Esophagus squamous epithelium (tissue), 5 donors: Measurements from ENCODE around the gene LGALS12. TPM values are rescaled to one million over a fixed set of nuclear protein-coding genes. Genes with fewer than 3 reads are reported as not detected.

Experiments
- DNase-seq: peaks from one replicate; lab custom pipeline; 2025; lab: John Stamatoyannopoulos, UW
- H3K27ac ChIP-seq, 4 donors: fragments of 200-600 bp; sonication (generic); one replicate each; pipeline ENCODE4 v1.5.1; 2016 to 2019; ENCODE audit warnings: mild to moderate bottlenecking in 1 of 4
- H3K27me3 ChIP-seq, 4 donors: fragments of 200-600 bp; sonication (generic); 1 replicate in 3 of 4; 2 replicates in 1 of 4; pipeline versions ENCODE4 v1.5.1 to v1.6.0; 2017 to 2021; ENCODE audit warnings: antibody characterized with exemption in 1 of 4
- H3K36me3 ChIP-seq, 3 donors: fragments of 200-600 bp; sonication (generic); one replicate each; pipeline ENCODE4 v1.5.1; 2016 to 2019
- H3K4me1 ChIP-seq, 3 donors: fragments of 200-600 bp; sonication (generic); one replicate each; pipeline ENCODE4 v1.5.1; 2017 to 2019
- H3K4me3 ChIP-seq, 4 donors: fragments of 200-600 bp; sonication (generic); 1 replicate in 3 of 4; 2 replicates in 1 of 4; pipeline ENCODE4 v1.5.1; 2016 to 2019; ENCODE audit warnings: mild to moderate bottlenecking in 2 of 4, moderate library complexity in 1 of 4
- H3K9me3 ChIP-seq, 3 donors: fragments of 200-600 bp; sonication (generic); one replicate each; pipeline ENCODE4 v1.5.1; 2016 to 2019
- CTCF ChIP-seq, 6 experiments: fragments of 450-650 bp in 4 of 6; fragments of 200-600 bp in 2 of 6; sonication (generic) in 2 of 6; IDR thresholded peaks; one replicate each; pipeline ENCODE4 v1.5.1; 2016 to 2019; ENCODE audit warnings: antibody characterized with exemption in 6 of 6, mild to moderate bottlenecking in 4 of 6, moderate library complexity in 4 of 6
- POLR2A ChIP-seq, 4 donors: fragments of 450-650 bp; IDR thresholded peaks; one replicate each; pipeline ENCODE4 v1.6.1; 2017; ENCODE audit warnings: antibody characterized with exemption in 4 of 4, mild to moderate bottlenecking in 4 of 4, moderate library complexity in 3 of 4
- WGBS, 2 donors: methylation state at CpG; one replicate each; pipeline ENCODE4 v1.1.5; 2018; 5-methylcytosine and 5-hydroxymethylcytosine counted together
- intact Hi-C: fragments of 100-400 bp; cut with DNase I; formaldehyde crosslinking; loops from one replicate; pipeline ENCODE4 v1.15.0; 2022
- total RNA-seq, 4 donors: library from RNA; depleted of rRNA; stranded (reverse); fragments of >200 nt; gene quantifications; one replicate each; pipeline ENCODE4 v1.1.0, GENCODE V29; 2016
- donor health status: DM: yes; HTN: yes; CAD: no.

The LGALS12 gene
- total RNA-seq, 4 donors from 2014 or later, result not detected

GRCh38 chr11:63558459-63559157 is 52.7 kb downstream of the LGALS12 start:
- 89 to 96% methylated on average over 4 of the region's 7 CpGs for WGBS, 2 donors
- H3K27ac ChIP-seq, result no peak overlapping the region
- intact Hi-C loops, result no loop called here
- H3K4me3 ChIP-seq, result no peak overlapping the region
- H3K9me3 ChIP-seq, result no peaks in the 10 kb centered on the region
- DNase-seq, result no peak
- H3K27me3 ChIP-seq, result no peaks in the 10 kb centered on the region
- no peaks in the 10 kb centered on the region for H3K36me3 ChIP-seq
- peaks cover 5 to 20% (median 8%) of the 10 kb centered on the region in 3 donors for H3K4me1 ChIP-seq
- TF ChIP-seq POLR2A (IDR thresholded peaks at IDR 0.05), result no peak
- TF ChIP-seq CTCF (IDR thresholded peaks at IDR 0.05), result no peak

- no peak for TF ChIP-seq CTCF (IDR thresholded peaks at IDR 0.05)
- TF ChIP-seq POLR2A (IDR thresholded peaks at IDR 0.05), result no peak
- peak overlapping the region; percentile 42 to 61 (median 50) for H3K27ac ChIP-seq
- no peak overlapping the region for H3K4me3 ChIP-seq
- H3K36me3 ChIP-seq, result no peaks in the 10 kb centered on the region
- H3K9me3 ChIP-seq, result no peaks in the 10 kb centered on the region
- H3K27me3 ChIP-seq, result no peaks in the 10 kb centered on the region
- peaks cover 16 to 36% (median 22%) of the 10 kb centered on the region in 3 donors for H3K4me1 ChIP-seq
- DNase-seq, result no peak
- intact Hi-C loops, result no loop called here
- WGBS, 2 donors, result 22 to 48% methylated on average over 7 of the region's 7 CpGs
These were observed 54.8 kb downstream of the LGALS12 start for GRCh38 chr11:63560506-63561180.

- Histone ChIP-seq H3K36me3 (no peaks in the 10 kb centered on the region), H3K4me3 (no peak within 1 kb of the TSS), H3K27ac (peak within 1 kb of the TSS; percentile 84 to 90 (median 88)), H3K4me1 (peaks cover 30 to 63% (median 40%) of the 10 kb centered on the region in 3 donors), H3K27me3 (no peaks in the 10 kb centered on the region), H3K9me3 (no peaks in the 10 kb centered on the region)
- DNase-seq, result no peak
- 87 to 90% methylated on average over 7 to 10 of the region's 13 CpGs for WGBS, 2 donors
- intact Hi-C loops, result no loop called here
- TF ChIP-seq CTCF (IDR thresholded peaks at IDR 0.05) (no peak), POLR2A (IDR thresholded peaks at IDR 0.05) (no peak)
These were observed 57.5 kb downstream of the LGALS12 start, which contains the start of gene PLAAT2 for GRCh38 chr11:63563201-63564055. TSS of gene PLAAT2 (minus strand) at chr11:63563379. CDS start at chr11:63563324, 55 bp downstream.

- no peak for DNase-seq
- Histone ChIP-seq H3K36me3 (no peaks in the 10 kb centered on the region), H3K4me3 (no peak overlapping the region), H3K4me1 (peaks cover 30 to 66% (median 40%) of the 10 kb centered on the region in 3 donors), H3K27me3 (no peaks in the 10 kb centered on the region), H3K9me3 (no peaks in the 10 kb centered on the region), H3K27ac (peak overlapping the region; percentile 84 to 90 (median 88))
- 77 to 81% methylated on average over 3 to 6 of the region's 7 CpGs for WGBS, 2 donors
- intact Hi-C loops, result no loop called here
- TF ChIP-seq POLR2A (IDR thresholded peaks at IDR 0.05) (no peak), CTCF (IDR thresholded peaks at IDR 0.05) (no peak)
These were observed 58.3 kb downstream of the LGALS12 start for GRCh38 chr11:63564056-63564774.
